SK-N-SH treated with all-trans-retinoic acid at 6 μM for 48 hours (cell line): ENCODE measurements around the gene OSTM1.

Experiments
- GLIS3 ChIP-seq: fragments of 250-450 bp; sonication (Bioruptor Pico); IDR thresholded peaks from 2 replicates; pipeline ENCODE4 v1.5.0; 2020; ENCODE audit warnings: mild to moderate bottlenecking, moderate library complexity
- RARB ChIP-seq: fragments of 250-450 bp; sonication (Bioruptor Pico); IDR thresholded peaks from 2 replicates; pipeline ENCODE4 v1.8.0; 2021; ENCODE audit warnings: mild to moderate bottlenecking, moderate library complexity
- ZFP30 ChIP-seq: fragments of 450-650 bp; formaldehyde crosslinking; IDR thresholded peaks from 2 replicates; pipeline ENCODE4 v1.5.0; 2022; ENCODE audit warnings: mild to moderate bottlenecking, moderate library complexity

DNA sequence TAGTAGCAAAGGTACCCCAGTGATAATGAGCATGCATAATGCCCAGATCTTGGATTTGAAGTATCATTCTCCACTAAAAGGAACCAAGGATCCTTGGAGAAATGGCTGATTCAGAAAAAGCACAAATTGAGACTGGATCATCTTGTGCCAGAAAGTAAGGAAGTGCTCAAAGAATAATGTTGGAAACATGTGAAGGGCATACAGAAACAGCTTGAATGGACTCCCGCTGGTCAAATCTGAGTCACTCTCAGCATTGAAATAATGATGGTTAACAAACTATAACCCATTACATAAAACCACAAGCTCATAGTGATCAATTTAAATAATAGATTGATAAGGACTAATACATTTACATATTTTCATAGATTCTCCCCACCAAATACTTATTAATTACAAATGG is 3.6 kb upstream of the OSTM1 start:
- TF ChIP-seq ZFP30 = no peak
- TF ChIP-seq GLIS3 (CRISPR knock-in tag) = no peak
- TF ChIP-seq RARB (CRISPR knock-in tag) = no peak
